Kidney (tissue), 14 donors: ENCODE measurements around the gene MYCN. TPM values are rescaled to one million over a fixed set of nuclear protein-coding genes. Genes with fewer than 3 reads are reported as not detected.
A peak's percentile ranks its signal among the peaks of the same experiment; 100 is the strongest.

ENCODE experiments used
- DNase-seq, 5 donors: peaks; one replicate each; pipeline ENCODE4 v3.0.0-alpha.2; 2013 to 2020
- FAIRE-seq: peaks from 2 replicates; lab custom pipeline; 2012; peaks lifted over from hg19 to GRCh38; lab: Jason Lieb, UNC
- H3K27ac ChIP-seq, 2 donors: one replicate each; pipeline ENCODE4 v1.7.0; 2013; ENCODE audit warnings: low read depth in 2 of 2, low read length in 2 of 2, inconsistent platforms in 1 of 2
- H3K27me3 ChIP-seq: one replicate; pipeline ENCODE4 v1.7.1; 2013; ENCODE audit warnings: low read length, inconsistent platforms; ENCODE audit not compliant: control insufficient read depth, insufficient read depth
- H3K36me3 ChIP-seq, 3 donors: one replicate each; pipeline versions ENCODE4 v1.7.0 to v1.7.1; 2013; ENCODE audit warnings: low read length in 3 of 3, control low read depth in 1 of 3, inconsistent platforms in 1 of 3; ENCODE audit not compliant: insufficient read depth in 3 of 3, control insufficient read depth in 2 of 3
- H3K4me1 ChIP-seq, 3 donors: one replicate each; pipeline versions ENCODE4 v1.7.0 to v1.7.1; 2013; ENCODE audit warnings: low read length in 3 of 3, inconsistent platforms in 1 of 3, low read depth in 1 of 3; ENCODE audit not compliant: control insufficient read depth in 2 of 3, insufficient read depth in 2 of 3
- H3K4me3 ChIP-seq, 3 donors: one replicate each; pipeline versions ENCODE4 v1.7.0 to v1.8.1; 2013; ENCODE audit warnings: low read length in 3 of 3, control low read depth in 1 of 3, inconsistent platforms in 1 of 3
- H3K9ac ChIP-seq, 3 donors: one replicate each; pipeline versions ENCODE4 v1.7.0 to v1.7.1; 2013; ENCODE audit warnings: low read length in 3 of 3, control low read depth in 1 of 3, inconsistent platforms in 1 of 3
- H3K9me3 ChIP-seq, 3 donors: one replicate each; pipeline versions ENCODE4 v1.7.0 to v1.7.1; 2013; ENCODE audit warnings: low read length in 3 of 3, control low read depth in 1 of 3, inconsistent platforms in 1 of 3; ENCODE audit not compliant: control insufficient read depth in 2 of 3, insufficient read depth in 1 of 3
- intact Hi-C: fragments of 100-400 bp; cut with DNase I; formaldehyde crosslinking; loops from one replicate; pipeline ENCODE4 v1.11.1; 2022
- polyA plus RNA-seq: library from polyadenylated mRNA; stranded (reverse); fragments of 350-450 nt; fragmentation: Illumina TruSeq; extraction: RNeasy Lipid Tissue Mini Kit (QIAGEN cat#74804); gene quantifications from one replicate; pipeline ENCODE4 v1.2.3, GENCODE V29; 2014; ENCODE audit warnings: low read depth, low replicate concordance; ENCODE audit not compliant: insufficient read depth
- total RNA-seq: library from RNA; stranded (reverse); fragmentation: NEBNext Ultra II Directional; extraction: Animal tissue kit (Norgen Biotek cat#: 25700); gene quantifications from one replicate; pipeline ENCODE4 v1.2.1, GENCODE V29; 2021
- TF ChIP-seq, protein P1 (sequence below): IDR thresholded peaks from 3 replicates; pipeline ENCODE4 v1.5.1; 2012; ENCODE audit warnings: mild to moderate bottlenecking, moderate library complexity, borderline replicate concordance; ENCODE audit not compliant: insufficient read depth; ENCODE audit errors: extremely low read depth
- donor health status: control.
- donor health status: control.
- donor health status: control.
- donor health status: control.
- donor health status: control.
- donor health status: DM: yes; HTN: yes; CAD: no.
- donor health status: Normal renal cell carcinoma (clear cell type).

Gene MYCN
- total and polyA plus RNA-seq, 2 donors from 2014 or later = 1.7 to 2.2 TPM

DNA sequence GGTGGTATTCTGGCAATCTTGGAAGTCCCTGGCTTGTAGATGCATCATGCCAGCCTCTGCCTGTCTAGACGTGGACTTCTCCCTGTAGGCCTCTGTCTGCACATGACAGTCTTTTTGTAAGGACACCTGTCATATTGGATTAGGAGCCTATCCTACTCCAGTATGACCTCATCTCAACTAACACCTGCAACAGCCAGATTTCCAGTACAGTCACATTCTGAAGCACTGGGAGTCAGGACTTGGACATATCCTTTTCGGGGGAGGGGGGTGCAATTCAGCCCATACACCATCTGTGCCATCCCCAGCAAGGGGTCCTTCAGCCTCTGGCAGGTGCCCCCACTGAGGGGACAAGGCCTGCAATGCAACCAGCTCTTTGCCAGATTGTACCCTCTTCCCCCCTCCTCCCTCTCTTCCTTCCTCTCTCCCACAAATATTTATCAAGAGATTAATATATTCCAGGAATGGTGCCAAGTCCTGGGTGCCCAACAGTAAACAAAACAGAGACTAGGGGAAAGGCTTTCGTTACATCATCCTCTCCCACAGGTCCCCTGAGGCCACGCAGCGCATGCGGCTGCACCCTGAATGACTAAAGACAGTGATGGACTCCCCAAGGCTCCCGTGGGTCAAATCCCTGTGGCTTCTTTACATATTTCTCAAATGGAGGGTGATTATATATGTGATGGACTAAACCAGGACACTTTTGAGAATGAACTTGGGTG lies 20.5 kb upstream of the MYCN start:
- peak in 1 of 5 donors; percentile 13 for DNase-seq
- Histone ChIP-seq H3K36me3 (no peaks in the 10 kb centered on the region), H3K27ac (no peak overlapping the region), H3K9me3 (no peaks in the 10 kb centered on the region), H3K27me3 (no peaks in the 10 kb centered on the region), H3K9ac (no peak overlapping the region), H3K4me3 (no peak overlapping the region), H3K4me1 (peaks cover 0 to 11% (median 8%) of the 10 kb centered on the region in 3 donors)
- no peak for FAIRE-seq
- intact Hi-C loops = no loop called here
- TF ChIP-seq, protein P1, sequence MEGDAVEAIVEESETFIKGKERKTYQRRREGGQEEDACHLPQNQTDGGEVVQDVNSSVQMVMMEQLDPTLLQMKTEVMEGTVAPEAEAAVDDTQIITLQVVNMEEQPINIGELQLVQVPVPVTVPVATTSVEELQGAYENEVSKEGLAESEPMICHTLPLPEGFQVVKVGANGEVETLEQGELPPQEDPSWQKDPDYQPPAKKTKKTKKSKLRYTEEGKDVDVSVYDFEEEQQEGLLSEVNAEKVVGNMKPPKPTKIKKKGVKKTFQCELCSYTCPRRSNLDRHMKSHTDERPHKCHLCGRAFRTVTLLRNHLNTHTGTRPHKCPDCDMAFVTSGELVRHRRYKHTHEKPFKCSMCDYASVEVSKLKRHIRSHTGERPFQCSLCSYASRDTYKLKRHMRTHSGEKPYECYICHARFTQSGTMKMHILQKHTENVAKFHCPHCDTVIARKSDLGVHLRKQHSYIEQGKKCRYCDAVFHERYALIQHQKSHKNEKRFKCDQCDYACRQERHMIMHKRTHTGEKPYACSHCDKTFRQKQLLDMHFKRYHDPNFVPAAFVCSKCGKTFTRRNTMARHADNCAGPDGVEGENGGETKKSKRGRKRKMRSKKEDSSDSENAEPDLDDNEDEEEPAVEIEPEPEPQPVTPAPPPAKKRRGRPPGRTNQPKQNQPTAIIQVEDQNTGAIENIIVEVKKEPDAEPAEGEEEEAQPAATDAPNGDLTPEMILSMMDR = no peak

DNA sequence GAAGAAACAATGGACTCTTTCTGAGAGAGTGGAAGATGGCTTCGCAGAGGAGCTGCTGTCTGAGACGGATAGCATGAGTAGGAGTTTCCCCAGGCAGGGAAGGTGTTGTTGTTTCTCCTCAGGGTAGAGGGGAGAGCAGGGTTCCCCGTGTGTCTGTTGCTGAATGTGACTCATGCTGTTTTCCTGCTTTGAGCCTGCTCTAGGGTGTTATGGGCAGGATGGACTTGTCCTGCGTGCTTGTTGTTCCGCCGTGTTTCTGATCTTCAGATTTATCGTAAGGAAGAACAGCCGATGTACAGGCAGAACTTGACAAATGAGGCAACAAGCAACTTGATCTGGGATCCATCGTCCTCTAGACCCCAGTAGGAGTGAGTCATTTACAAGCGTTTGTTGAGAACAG lies 19.7 kb upstream of the MYCN start:
- Histone ChIP-seq H3K36me3 (no peaks in the 10 kb centered on the region), H3K4me1 (peaks cover 0 to 11% (median 8%) of the 10 kb centered on the region in 3 donors), H3K9ac (no peak overlapping the region), H3K27ac (no peak overlapping the region), H3K27me3 (no peaks in the 10 kb centered on the region), H3K9me3 (no peaks in the 10 kb centered on the region), H3K4me3 (no peak overlapping the region)
- intact Hi-C loops = no loop called here
- TF ChIP-seq, protein P1 = no peak
- FAIRE-seq (no peak), DNase-seq (peak in 1 of 5 donors; percentile 9)

DNA sequence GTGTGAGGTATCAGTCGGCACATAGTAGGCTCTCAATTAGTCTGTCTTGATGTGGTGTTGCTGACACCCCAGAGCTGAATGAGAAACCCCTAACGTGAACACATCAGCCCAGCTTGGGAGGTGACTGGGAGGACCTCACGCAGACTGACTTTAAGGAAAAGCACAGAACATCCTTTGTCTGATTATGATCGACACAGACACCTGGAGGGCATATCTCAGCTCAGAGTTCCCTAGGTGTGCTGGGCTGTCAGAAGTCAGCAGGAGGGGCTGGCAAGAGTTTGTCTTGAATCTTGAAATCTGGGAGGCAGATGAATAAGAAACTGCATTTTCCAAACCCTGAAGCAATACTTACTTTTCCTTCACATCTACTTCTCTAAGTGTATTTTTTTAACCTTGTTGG lies 16.8 kb upstream of the MYCN start:
- Histone ChIP-seq H3K4me1 (peaks cover 0 to 11% (median 8%) of the 10 kb centered on the region in 3 donors), H3K27ac (no peak overlapping the region), H3K9ac (no peak overlapping the region), H3K4me3 (no peak overlapping the region), H3K27me3 (no peaks in the 10 kb centered on the region), H3K9me3 (no peaks in the 10 kb centered on the region), H3K36me3 (no peaks in the 10 kb centered on the region)
- FAIRE-seq (no peak), DNase-seq (no peak)
- TF ChIP-seq, protein P1 = no peak
- intact Hi-C loops = no loop called here
